Erythroblast (primary cell): ENCODE results near the gene NLRP10.

Experiments
- GATA1 ChIP-seq: IDR thresholded peaks from 2 replicates; pipeline ENCODE4 v1.6.1; 2011; ENCODE audit warnings: low read depth, mild to moderate bottlenecking, control low read depth, low read length, moderate library complexity
- POLR2A ChIP-seq: IDR thresholded peaks from 2 replicates; pipeline ENCODE4 v1.6.1; 2011; ENCODE audit warnings: mild to moderate bottlenecking, low read length

DNA sequence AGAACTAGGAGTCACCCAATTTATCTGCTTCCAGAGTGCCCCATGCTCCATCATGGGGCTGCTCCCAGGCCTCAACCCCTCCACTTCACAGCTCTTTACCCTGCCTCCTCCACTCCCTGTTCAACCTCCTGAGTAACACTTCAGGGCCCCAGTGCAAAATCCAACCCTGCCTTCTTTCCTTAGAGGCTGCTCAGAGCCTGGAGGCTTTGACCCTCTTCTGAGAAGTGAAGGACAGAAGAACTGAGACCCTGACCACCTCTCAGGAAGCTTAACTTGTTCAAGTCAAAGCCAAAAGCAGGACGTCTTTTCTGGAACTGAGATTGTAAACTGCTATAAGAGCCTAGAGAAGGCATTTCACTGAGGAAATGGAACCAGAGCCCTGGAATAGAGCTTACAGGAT, 37.4 kb upstream of the NLRP10 start:
- TF ChIP-seq POLR2A (no peak), GATA1 (no peak)
